Peyer's patch (tissue), 4 donors: Measurements from ENCODE around the gene STOX1. TPM values are rescaled to one million over a fixed set of nuclear protein-coding genes. Genes with fewer than 3 reads are reported as not detected.

ENCODE experiments used
- DNase-seq, 3 donors: peaks; one replicate each; pipeline ENCODE4 v3.0.0-alpha.2; 2017 to 2019
- H3K27ac ChIP-seq, 4 donors: fragments of 200-600 bp; sonication (generic); one replicate each; pipeline ENCODE4 v1.5.1; 2016 to 2019
- H3K27me3 ChIP-seq, 2 donors: fragments of 200-600 bp; sonication (generic); one replicate each; pipeline ENCODE4 v1.5.1; 2019
- H3K36me3 ChIP-seq, 3 donors: fragments of 200-600 bp; sonication (generic); one replicate each; pipeline ENCODE4 v1.5.1; 2016 to 2019
- H3K4me1 ChIP-seq, 4 donors: fragments of 200-600 bp; sonication (generic); one replicate each; pipeline ENCODE4 v1.5.1; 2016 to 2019
- H3K4me3 ChIP-seq, 4 donors: fragments of 200-600 bp; sonication (generic); 1 replicate in 3 of 4; 2 replicates in 1 of 4; pipeline ENCODE4 v1.5.1; 2016 to 2019; ENCODE audit warnings: mild to moderate bottlenecking in 1 of 4
- H3K9me3 ChIP-seq, 4 donors: fragments of 200-600 bp; sonication (generic); one replicate each; pipeline ENCODE4 v1.5.1; 2016 to 2019; ENCODE audit warnings: mild to moderate bottlenecking in 1 of 4
- CTCF ChIP-seq, 6 experiments: fragments of 450-650 bp in 4 of 6; fragments of 200-600 bp in 2 of 6; sonication (generic) in 1 of 6; IDR thresholded peaks; one replicate each; pipeline ENCODE4 v1.5.1; 2017 to 2019; ENCODE audit warnings: antibody characterized with exemption in 6 of 6, mild to moderate bottlenecking in 3 of 6, moderate library complexity in 1 of 6
- POLR2A ChIP-seq, 2 donors: fragments of 450-650 bp; IDR thresholded peaks; one replicate each; pipeline ENCODE4 v1.5.1; 2017; ENCODE audit warnings: antibody characterized with exemption in 2 of 2, mild to moderate bottlenecking in 2 of 2, moderate library complexity in 2 of 2
- total RNA-seq, 4 donors: library from RNA; depleted of rRNA; stranded (reverse); fragments of >200 nt; gene quantifications; one replicate each; pipeline ENCODE4 v1.1.0, GENCODE V29; 2016

Gene STOX1
- total RNA-seq, 4 donors from 2014 or later = 2.5 to 19.8 (median 3.9) TPM

GRCh38 chr10:68828833-68829232 lies 1.5 kb downstream of the STOX1 start:
- Histone ChIP-seq H3K36me3 (no peaks in the 10 kb centered on the region), H3K4me3 (peak overlapping the region in 1 of 4 donors; percentile 56), H3K4me1 (peaks cover 0 to 8% (median 3%) of the 10 kb centered on the region in 4 donors), H3K27ac (no peak overlapping the region), H3K9me3 (no peaks in the 10 kb centered on the region), H3K27me3 (no peaks in the 10 kb centered on the region)
- no peak for DNase-seq
- no peak for TF ChIP-seq POLR2A (IDR thresholded peaks at IDR 0.05)
- TF ChIP-seq CTCF (IDR thresholded peaks at IDR 0.05) = no peak

- no peaks in the 10 kb centered on the region for H3K27me3 ChIP-seq
- no peaks in the 10 kb centered on the region for H3K36me3 ChIP-seq
- TF ChIP-seq POLR2A (IDR thresholded peaks at IDR 0.05) (no peak), CTCF (IDR thresholded peaks at IDR 0.05) (no peak)
- H3K9me3 ChIP-seq = no peaks in the 10 kb centered on the region
- no peak for DNase-seq
- no peak overlapping the region for H3K4me3 ChIP-seq
- peaks cover 0 to 8% (median 3%) of the 10 kb centered on the region in 4 donors for H3K4me1 ChIP-seq
- H3K27ac ChIP-seq = no peak overlapping the region
These were observed 2.2 kb downstream of the STOX1 start for GRCh38 chr10:68829521-68829920.

- Histone ChIP-seq H3K4me3 (no peak overlapping the region), H3K4me1 (peaks cover 0 to 8% (median 3%) of the 10 kb centered on the region in 4 donors), H3K27me3 (no peaks in the 10 kb centered on the region), H3K36me3 (no peaks in the 10 kb centered on the region), H3K27ac (no peak overlapping the region), H3K9me3 (no peaks in the 10 kb centered on the region)
- DNase-seq = no peak
- TF ChIP-seq CTCF (IDR thresholded peaks at IDR 0.05) (no peak), POLR2A (IDR thresholded peaks at IDR 0.05) (no peak)
These were observed 2.6 kb downstream of the STOX1 start for GRCh38 chr10:68829952-68830351.

GRCh38 chr10:68831961-68832455 lies 4.7 kb downstream of the STOX1 start:
- Histone ChIP-seq H3K9me3 (no peaks in the 10 kb centered on the region), H3K4me1 (peaks cover 0 to 3% (median under 1%) of the 10 kb centered on the region in 4 donors), H3K27ac (no peak overlapping the region), H3K27me3 (no peaks in the 10 kb centered on the region), H3K36me3 (no peaks in the 10 kb centered on the region), H3K4me3 (no peak overlapping the region)
- DNase-seq = no peak
- TF ChIP-seq CTCF (IDR thresholded peaks at IDR 0.05) (no peak), POLR2A (IDR thresholded peaks at IDR 0.05) (no peak)

DNA sequence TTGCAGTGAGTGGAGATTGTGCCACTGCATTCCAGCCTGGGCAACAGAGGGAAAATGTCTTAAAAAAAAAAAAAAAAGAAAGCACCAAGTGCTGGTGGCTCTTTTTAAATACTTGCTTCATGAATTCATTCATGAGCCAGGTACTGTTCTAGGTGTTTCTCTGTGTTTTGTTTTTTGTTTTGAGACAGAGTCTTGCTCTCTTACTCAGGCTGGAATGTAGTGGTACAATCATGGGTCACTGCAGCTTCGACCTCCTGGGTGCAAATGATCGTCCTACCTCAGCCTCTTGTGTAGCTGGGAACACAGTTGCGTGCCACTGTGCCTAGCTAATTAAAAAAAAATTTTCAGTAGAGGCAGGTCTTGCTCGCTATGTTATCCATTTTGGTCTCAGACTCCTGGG lies 5.3 kb downstream of the STOX1 start:
- DNase-seq = no peak
- no peaks in the 10 kb centered on the region for H3K4me1 ChIP-seq
- H3K27ac ChIP-seq = no peak overlapping the region
- H3K4me3 ChIP-seq = no peak overlapping the region
- no peak for TF ChIP-seq POLR2A (IDR thresholded peaks at IDR 0.05)
- TF ChIP-seq CTCF (IDR thresholded peaks at IDR 0.05) = no peak
- no peaks in the 10 kb centered on the region for H3K9me3 ChIP-seq
- no peaks in the 10 kb centered on the region for H3K27me3 ChIP-seq
- H3K36me3 ChIP-seq = no peaks in the 10 kb centered on the region
